Stimulated activated memory B cell treated with anti-CD40 and anti-IgM and Interleukin-4, amounts not matched to agents 10 μg/mL and 1 μg/mL and 100 μg/mL, for 72 hours (primary cell): ENCODE measurements around the gene SYT6.

Source experiments
- ATAC-seq: fragments of 150-1000 bp; cut with Tn5 transposase; 2 replicates; pipeline ENCODE4 v1.10.0; 2021
- H3K27ac Mint-ChIP-seq: one replicate; pipeline ENCODE4 v1.8.0; 2022; ENCODE audit warnings: mild to moderate bottlenecking, mixed read lengths
- H3K27me3 Mint-ChIP-seq: one replicate; pipeline ENCODE4 v1.8.0; 2022; ENCODE audit warnings: mixed read lengths
- H3K36me3 Mint-ChIP-seq: one replicate; pipeline ENCODE4 v1.8.0; 2022; ENCODE audit warnings: mixed read lengths
- H3K4me1 Mint-ChIP-seq: one replicate; pipeline ENCODE4 v1.8.0; 2022; ENCODE audit warnings: mixed read lengths
- H3K4me3 Mint-ChIP-seq: one replicate; pipeline ENCODE4 v1.8.0; 2022; ENCODE audit warnings: mild to moderate bottlenecking, moderate library complexity, mixed read lengths
- H3K9me3 Mint-ChIP-seq: one replicate; pipeline ENCODE4 v1.8.0; 2022; ENCODE audit warnings: mixed read lengths

Gene SYT6

DNA sequence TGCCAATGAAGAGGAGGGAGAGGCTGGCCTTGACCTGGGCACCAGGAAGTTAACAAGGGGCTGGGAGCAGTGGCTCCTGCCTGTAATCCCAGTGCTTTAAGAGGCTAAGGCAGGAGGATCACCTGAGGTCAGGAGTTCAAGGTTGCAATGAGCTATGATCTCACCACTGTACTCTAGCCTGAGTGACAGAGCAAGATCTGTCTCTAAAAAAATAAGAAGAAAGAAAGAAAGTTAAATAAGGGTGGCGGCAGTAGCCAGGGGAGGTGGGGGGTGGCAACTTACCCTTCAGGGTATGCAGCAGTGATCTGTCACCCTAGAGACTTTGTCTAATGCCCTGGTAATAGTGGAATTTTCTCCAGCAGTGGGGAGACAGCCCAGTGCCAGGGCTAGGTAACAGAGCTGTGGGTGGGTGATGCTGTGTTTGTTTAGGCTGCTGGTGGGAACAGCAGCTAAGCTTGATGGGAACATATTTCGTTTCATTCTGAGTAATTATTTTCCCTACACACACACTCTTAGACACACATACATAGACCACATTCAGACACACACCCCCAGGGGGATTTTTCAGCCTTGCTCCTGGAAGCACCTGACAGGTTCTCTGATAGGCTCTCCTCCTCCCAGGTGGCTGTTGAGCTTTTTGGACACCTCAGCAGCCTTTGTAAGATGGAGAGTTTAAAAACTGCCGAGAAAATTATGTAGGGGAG, 11.3 kb upstream of the SYT6 start:
- Mint-ChIP-seq H3K27ac (no peak overlapping the region), H3K9me3 (no peaks in the 10 kb centered on the region), H3K27me3 (peaks cover 40% of the 10 kb centered on the region), H3K4me3 (no peak overlapping the region), H3K36me3 (no peaks in the 10 kb centered on the region), H3K4me1 (no peaks in the 10 kb centered on the region)
- peak; percentile 54 for ATAC-seq

DNA sequence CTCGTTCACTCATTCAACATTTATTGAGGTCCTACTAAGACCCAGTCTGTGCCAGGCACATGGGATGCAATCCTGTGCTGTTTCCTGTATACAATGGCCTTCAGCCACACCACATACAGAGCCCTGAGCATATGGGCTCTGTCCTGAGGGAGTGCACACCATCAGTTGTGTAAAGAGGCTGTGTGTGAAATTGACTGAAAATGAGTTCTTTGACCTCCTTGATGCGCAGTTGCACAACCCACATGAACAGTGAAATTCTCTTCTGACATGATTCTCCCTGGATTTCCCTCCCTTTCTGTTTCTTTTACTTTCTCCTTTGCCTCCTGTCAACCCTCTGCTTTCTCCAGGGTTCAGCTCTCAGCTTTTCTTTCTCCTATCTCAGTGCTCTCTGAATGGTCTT, 6.3 kb upstream of the SYT6 start:
- H3K4me1 Mint-ChIP-seq = no peaks in the 10 kb centered on the region
- H3K9me3 Mint-ChIP-seq = no peaks in the 10 kb centered on the region
- no peak overlapping the region for H3K27ac Mint-ChIP-seq
- H3K36me3 Mint-ChIP-seq = no peaks in the 10 kb centered on the region
- H3K4me3 Mint-ChIP-seq = no peak overlapping the region
- peaks cover 52% of the 10 kb centered on the region for H3K27me3 Mint-ChIP-seq
- ATAC-seq = no peak

- H3K27me3 Mint-ChIP-seq = peaks cover 50% of the 10 kb centered on the region
- H3K9me3 Mint-ChIP-seq = no peaks in the 10 kb centered on the region
- ATAC-seq = no peak
Observed at GRCh38 chr1:114157275-114157660, 3.6 kb upstream of the SYT6 start.

GRCh38 chr1:114156538-114157274, 3.0 kb upstream of the SYT6 start:
- Mint-ChIP-seq H3K27ac (no peak overlapping the region), H3K9me3 (no peaks in the 10 kb centered on the region), H3K4me1 (peaks cover 10% of the 10 kb centered on the region), H3K27me3 (peaks cover 55% of the 10 kb centered on the region), H3K4me3 (no peak overlapping the region), H3K36me3 (no peaks in the 10 kb centered on the region)
- no peak for ATAC-seq

More at GRCh38 chr1:114157275-114157660, 3.6 kb upstream of the SYT6 start:
- Mint-ChIP-seq H3K27ac (no peak overlapping the region), H3K4me1 (peaks cover 10% of the 10 kb centered on the region), H3K36me3 (no peaks in the 10 kb centered on the region), H3K4me3 (no peak overlapping the region)

DNA sequence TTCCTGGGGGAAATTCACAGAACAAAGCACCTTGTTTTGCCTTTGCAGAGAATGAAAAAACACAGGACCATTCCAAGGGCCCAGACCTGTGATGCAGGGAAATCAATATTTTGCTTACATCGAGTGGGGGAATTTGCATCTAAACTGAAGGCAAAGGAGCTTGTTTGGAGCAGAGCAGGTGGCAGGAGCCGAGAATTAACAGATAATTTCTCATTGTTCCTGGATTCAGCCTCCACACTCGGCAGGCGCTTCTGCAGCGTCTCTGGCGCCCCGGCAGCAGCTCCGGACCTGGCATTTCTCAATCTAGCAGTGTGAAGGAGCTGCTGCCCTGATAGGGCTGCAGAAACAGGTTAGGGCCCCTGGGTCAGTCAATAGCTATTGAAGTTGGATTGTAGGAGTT, 2.0 kb upstream of the SYT6 start:
- Mint-ChIP-seq H3K36me3 (no peaks in the 10 kb centered on the region), H3K27ac (no peak overlapping the region), H3K9me3 (no peaks in the 10 kb centered on the region), H3K4me3 (no peak overlapping the region), H3K27me3 (peaks cover 57% of the 10 kb centered on the region), H3K4me1 (peaks cover 10% of the 10 kb centered on the region)
- ATAC-seq = no peak

- Mint-ChIP-seq H3K27ac (no peak overlapping the region), H3K27me3 (peaks cover 53% of the 10 kb centered on the region), H3K36me3 (no peaks in the 10 kb centered on the region), H3K9me3 (no peaks in the 10 kb centered on the region), H3K4me1 (peaks cover 10% of the 10 kb centered on the region), H3K4me3 (no peak overlapping the region)
- ATAC-seq = no peak
Observed at GRCh38 chr1:114154963-114155322, 1.3 kb upstream of the SYT6 start.

DNA sequence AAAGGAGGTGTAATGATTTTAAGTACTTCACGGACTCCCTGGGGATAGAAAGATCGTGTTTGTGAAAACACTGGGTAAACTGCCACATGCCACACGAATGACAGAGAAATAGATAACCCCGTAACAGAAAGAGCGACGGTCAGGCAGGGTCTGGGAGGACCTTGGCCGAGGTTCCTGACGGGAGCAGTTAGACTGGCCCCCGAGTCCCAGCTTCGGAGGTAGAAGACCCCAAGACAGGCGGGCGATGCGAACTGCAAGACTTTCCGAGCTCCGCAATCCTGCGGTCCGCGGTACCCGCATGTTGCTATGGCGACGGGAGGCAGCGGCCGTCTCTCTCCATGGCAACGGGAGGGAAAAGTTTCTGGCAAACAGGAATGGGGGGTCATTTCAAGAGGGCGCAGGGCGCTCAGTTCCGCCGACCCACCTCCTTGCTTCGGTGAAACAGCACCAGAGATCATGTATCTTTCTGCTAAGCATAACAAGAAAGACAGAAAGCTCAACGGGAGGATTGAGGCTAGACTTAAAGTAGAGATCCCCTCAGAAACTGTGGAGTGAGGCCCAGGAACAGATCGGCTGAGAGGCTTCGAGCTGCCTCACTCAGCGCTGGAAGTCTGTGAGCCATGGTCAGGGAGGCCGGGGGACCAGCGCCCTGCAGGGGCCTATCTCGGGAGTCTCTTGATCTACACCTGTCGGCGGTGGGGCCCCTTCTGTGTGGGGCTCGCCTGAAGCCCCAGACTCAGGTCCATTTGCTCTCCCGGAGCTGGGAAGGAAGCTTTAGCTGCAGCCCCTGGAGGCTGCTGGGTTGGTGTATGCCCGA, 685 bp upstream of the SYT6 start:
- H3K27me3 Mint-ChIP-seq = peaks cover 56% of the 10 kb centered on the region
- H3K4me1 Mint-ChIP-seq = peaks cover 10% of the 10 kb centered on the region
- H3K4me3 Mint-ChIP-seq = no peak overlapping the region
- H3K27ac Mint-ChIP-seq = no peak overlapping the region
- ATAC-seq = no peak
- no peaks in the 10 kb centered on the region for H3K36me3 Mint-ChIP-seq
- H3K9me3 Mint-ChIP-seq = no peaks in the 10 kb centered on the region

DNA sequence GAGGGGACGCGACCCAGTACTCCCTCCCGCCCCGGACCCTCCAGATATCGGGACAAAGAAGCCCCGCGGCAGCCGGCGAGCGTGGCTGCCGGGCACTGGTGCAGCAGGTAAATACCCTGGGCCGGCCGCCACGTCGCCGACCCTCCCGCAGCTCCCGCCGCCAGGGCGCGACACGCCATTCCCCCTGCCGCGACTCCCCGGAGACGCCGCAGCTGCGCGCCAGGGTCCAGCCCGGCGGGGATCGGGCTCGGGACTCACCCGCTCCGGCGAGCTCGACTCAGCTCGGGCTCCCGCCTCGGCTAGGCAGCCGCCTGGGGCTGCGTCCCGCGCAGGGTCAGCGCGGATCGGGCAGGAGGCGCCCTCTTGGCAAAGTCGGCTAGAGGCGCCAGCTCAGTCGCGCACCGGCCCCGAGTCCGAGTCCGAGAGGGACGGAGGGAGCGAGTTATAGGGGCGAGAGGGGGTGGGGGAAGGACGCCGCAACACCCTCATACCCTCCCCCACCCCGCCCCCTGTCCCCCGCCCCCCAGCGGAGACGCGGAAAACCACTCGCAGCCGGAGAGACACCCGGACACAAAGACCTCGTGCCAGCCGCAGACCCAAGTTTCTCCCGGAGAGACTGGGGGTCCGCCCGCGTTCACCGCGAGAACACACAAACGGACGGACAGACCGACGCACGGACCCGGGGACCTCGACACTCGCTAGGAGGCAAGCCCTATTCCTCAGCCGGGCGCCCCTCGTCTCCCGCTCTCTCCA, 985 bp downstream of the SYT6 start:
- H3K36me3 Mint-ChIP-seq = no peaks in the 10 kb centered on the region
- H3K9me3 Mint-ChIP-seq = no peaks in the 10 kb centered on the region
- H3K4me1 Mint-ChIP-seq = peaks cover 10% of the 10 kb centered on the region
- H3K27me3 Mint-ChIP-seq = peaks cover 73% of the 10 kb centered on the region
- H3K27ac Mint-ChIP-seq = no peak overlapping the region
- ATAC-seq = no peak
- H3K4me3 Mint-ChIP-seq = peak overlapping the region; percentile 9

DNA sequence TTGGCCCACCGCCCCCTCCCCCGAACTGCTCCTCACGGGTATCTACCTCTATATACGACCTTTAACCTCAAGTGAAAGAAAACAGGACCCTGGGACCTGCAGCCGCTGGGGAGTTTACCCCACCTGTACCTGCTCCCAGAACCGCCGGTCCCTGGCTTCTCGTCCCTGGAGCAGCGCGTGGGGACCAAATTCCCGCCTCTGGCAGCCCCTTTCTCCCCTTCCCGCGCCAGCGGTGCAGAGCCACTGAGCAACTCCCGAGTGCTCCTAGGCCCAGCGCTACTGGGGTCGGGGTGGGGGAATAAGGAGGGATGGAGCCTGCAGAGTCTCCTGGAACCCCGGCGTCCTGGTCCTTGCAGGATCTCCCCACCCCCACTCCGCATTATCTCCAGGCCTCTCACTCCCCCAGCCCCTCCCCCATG, 1.6 kb downstream of the SYT6 start:
- Mint-ChIP-seq H3K9me3 (no peaks in the 10 kb centered on the region), H3K27me3 (peaks cover 78% of the 10 kb centered on the region), H3K4me1 (peaks cover 10% of the 10 kb centered on the region), H3K36me3 (no peaks in the 10 kb centered on the region), H3K4me3 (no peak overlapping the region), H3K27ac (no peak overlapping the region)
- no peak for ATAC-seq

DNA sequence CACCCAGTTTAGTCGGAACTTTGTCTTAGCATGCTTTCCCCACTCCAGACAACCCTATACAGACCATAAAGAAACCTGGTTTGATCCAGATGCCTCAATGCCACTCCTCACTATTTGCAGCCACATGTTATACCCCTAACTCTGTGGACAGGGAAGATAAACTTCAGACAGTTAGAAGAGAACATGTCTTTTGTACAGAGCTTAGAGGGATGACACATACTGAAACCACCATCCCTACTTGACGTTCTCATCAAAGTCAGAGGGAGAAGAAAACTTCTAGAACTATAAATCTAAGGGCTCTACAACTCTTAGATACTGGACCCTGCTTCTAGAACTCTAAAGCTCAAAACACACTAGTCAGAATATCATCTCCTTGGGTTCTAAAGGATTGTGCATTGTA, 3.7 kb downstream of the SYT6 start:
- H3K27me3 Mint-ChIP-seq = peaks cover 63% of the 10 kb centered on the region
- no peaks in the 10 kb centered on the region for H3K9me3 Mint-ChIP-seq
- ATAC-seq = no peak
- no peak overlapping the region for H3K4me3 Mint-ChIP-seq
- no peaks in the 10 kb centered on the region for H3K36me3 Mint-ChIP-seq
- peaks cover 10% of the 10 kb centered on the region for H3K4me1 Mint-ChIP-seq
- H3K27ac Mint-ChIP-seq = no peak overlapping the region

DNA sequence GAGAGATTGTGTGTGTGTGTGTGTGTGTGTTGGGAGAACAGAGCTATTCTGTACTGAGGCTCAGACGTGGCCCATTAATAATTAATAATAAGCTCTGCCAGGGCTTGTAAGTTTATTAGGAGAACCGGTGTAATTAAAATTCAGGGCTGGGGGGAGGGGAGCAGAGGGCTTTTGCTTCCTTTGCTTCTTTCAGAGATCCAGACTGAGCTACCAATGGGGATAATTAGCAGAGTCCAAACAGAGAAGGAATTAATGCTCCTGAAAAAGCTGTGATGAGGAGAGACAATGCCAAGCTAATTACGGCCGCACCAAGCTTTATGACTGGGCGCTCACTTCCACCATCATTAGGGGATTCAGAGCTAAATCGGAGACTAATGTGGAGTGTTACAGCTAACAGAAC, 4.5 kb downstream of the SYT6 start:
- H3K4me1 Mint-ChIP-seq = peaks cover 3% of the 10 kb centered on the region
- H3K27me3 Mint-ChIP-seq = peaks cover 55% of the 10 kb centered on the region
- H3K4me3 Mint-ChIP-seq = no peak overlapping the region
- H3K36me3 Mint-ChIP-seq = no peaks in the 10 kb centered on the region
- no peaks in the 10 kb centered on the region for H3K9me3 Mint-ChIP-seq
- no peak overlapping the region for H3K27ac Mint-ChIP-seq
- no peak for ATAC-seq

DNA sequence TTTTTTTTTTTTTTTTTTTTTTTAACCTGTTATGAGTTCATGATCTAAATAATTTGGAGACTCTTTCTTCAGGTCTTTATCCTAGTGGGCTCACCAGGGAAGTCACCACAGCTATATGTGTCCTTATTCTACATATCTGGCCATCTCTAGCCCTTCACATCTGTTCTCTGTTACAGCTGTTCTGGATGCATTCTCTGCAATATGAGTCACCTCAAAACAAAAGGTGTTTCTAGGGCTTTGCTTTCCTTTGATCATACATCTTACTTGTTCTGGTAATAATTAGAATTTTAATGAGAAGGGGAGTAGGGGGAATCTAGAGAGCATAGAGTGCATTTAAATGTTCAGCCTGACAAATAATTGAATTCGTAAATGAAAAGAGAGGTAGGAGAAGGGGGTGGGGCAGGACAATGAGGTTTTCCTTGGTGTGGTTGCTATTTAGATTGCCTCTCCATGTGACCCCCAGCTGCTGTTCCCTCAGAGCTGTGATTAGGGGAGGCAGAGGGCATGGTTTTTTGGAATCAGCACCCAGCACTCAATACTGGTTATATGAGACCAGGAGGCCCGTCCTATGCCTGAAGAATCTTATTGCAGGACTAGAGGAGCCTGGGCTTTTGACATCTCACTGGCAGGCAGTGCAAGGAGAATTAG, 8.0 kb downstream of the SYT6 start:
- Mint-ChIP-seq H3K36me3 (no peaks in the 10 kb centered on the region), H3K9me3 (no peaks in the 10 kb centered on the region), H3K27ac (no peak overlapping the region), H3K4me1 (no peaks in the 10 kb centered on the region), H3K27me3 (peaks cover 30% of the 10 kb centered on the region), H3K4me3 (no peak overlapping the region)
- ATAC-seq = no peak

DNA sequence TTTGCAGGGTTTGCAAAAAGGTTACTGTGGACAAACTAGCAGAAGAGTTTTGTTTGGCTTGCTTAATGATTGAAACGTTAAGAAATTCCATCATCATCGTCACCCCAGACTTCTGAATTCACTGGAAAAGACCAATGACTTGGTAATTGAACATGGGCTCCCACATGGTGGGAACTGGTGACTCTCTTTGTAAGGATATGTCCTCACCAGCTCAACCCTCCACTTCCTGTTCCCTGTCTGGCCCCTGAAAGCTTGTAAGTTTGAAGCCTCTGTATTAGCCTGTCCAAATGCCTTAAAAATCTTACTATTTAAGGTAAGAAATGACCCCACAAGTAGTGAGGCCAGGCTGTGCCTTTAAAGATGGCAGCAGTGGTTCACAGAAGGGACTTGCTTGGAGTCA, 9.7 kb downstream of the SYT6 start:
- Mint-ChIP-seq H3K27ac (no peak overlapping the region), H3K9me3 (no peaks in the 10 kb centered on the region), H3K27me3 (peaks cover 23% of the 10 kb centered on the region), H3K4me3 (no peak overlapping the region), H3K4me1 (no peaks in the 10 kb centered on the region), H3K36me3 (no peaks in the 10 kb centered on the region)
- no peak for ATAC-seq

- no peaks in the 10 kb centered on the region for H3K9me3 Mint-ChIP-seq
- peaks cover 16% of the 10 kb centered on the region for H3K27me3 Mint-ChIP-seq
- no peak overlapping the region for H3K4me3 Mint-ChIP-seq
- H3K36me3 Mint-ChIP-seq = no peaks in the 10 kb centered on the region
- H3K27ac Mint-ChIP-seq = no peak overlapping the region
- H3K4me1 Mint-ChIP-seq = no peaks in the 10 kb centered on the region
- no peak for ATAC-seq
Observed at GRCh38 chr1:114139540-114139939, 14.1 kb downstream of the SYT6 start.

- Mint-ChIP-seq H3K27ac (no peak overlapping the region), H3K4me1 (no peaks in the 10 kb centered on the region), H3K36me3 (no peaks in the 10 kb centered on the region), H3K4me3 (no peak overlapping the region), H3K27me3 (peaks cover 16% of the 10 kb centered on the region), H3K9me3 (no peaks in the 10 kb centered on the region)
- no peak for ATAC-seq
Observed at GRCh38 chr1:114137497-114137896, 16.2 kb downstream of the SYT6 start.
